Hepatocyte (in vitro differentiated cells): Measurements from ENCODE around the gene FRAS1.

Experiments
- EZH2 ChIP-seq: fragments of 200-600 bp; sonication (generic); IDR thresholded peaks from 2 replicates; pipeline ENCODE4 v1.6.1; 2016; ENCODE audit warnings: antibody characterized with exemption, mild to moderate bottlenecking, borderline replicate concordance
- EZH2phosphoT487 ChIP-seq: fragments of 200-600 bp; sonication (generic); IDR thresholded peaks from one replicate; pipeline ENCODE4 v1.6.1; 2018; ENCODE audit warnings: antibody characterized with exemption, mild to moderate bottlenecking, low read depth, moderate library complexity; ENCODE audit not compliant: unreplicated experiment, severe bottlenecking
- TF ChIP-seq, protein P1 (sequence below): fragments of 200-600 bp; sonication (generic); IDR thresholded peaks from 2 replicates; pipeline ENCODE4 v1.5.1; 2016; ENCODE audit warnings: antibody characterized with exemption, mild to moderate bottlenecking; ENCODE audit not compliant: poor library complexity

- TF ChIP-seq, protein P1, sequence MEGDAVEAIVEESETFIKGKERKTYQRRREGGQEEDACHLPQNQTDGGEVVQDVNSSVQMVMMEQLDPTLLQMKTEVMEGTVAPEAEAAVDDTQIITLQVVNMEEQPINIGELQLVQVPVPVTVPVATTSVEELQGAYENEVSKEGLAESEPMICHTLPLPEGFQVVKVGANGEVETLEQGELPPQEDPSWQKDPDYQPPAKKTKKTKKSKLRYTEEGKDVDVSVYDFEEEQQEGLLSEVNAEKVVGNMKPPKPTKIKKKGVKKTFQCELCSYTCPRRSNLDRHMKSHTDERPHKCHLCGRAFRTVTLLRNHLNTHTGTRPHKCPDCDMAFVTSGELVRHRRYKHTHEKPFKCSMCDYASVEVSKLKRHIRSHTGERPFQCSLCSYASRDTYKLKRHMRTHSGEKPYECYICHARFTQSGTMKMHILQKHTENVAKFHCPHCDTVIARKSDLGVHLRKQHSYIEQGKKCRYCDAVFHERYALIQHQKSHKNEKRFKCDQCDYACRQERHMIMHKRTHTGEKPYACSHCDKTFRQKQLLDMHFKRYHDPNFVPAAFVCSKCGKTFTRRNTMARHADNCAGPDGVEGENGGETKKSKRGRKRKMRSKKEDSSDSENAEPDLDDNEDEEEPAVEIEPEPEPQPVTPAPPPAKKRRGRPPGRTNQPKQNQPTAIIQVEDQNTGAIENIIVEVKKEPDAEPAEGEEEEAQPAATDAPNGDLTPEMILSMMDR: no peak
- TF ChIP-seq EZH2: no peak
- TF ChIP-seq EZH2phosphoT487: no peak
Measured at GRCh38 chr4:78481180-78481579, 424.1 kb downstream of the FRAS1 start.
